Measurements from ENCODE around the gene KPNA4.

KPNA4 gene

DNA sequence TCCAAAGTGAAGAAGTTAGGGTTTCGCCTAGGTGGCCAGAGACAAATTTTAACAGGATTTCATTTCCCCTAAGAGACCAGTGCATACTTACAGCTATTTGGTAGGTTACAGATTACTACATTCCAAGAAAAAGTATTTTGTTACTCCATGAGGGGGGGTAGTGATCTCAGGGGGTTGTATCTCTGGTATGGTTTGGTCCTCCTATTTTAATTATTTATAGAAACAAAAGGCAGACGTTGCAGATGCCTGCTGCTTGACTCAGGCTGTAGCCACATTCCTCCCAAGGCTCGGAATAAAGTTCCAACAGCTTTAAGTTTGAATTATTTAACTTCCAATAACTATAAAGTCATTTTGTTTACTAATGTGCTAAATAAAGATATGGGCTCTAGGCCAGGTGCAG lies 114.5 kb downstream of the KPNA4 start:
- no peak for DNase-seq (ENCODE audit: low read depth)

DNA sequence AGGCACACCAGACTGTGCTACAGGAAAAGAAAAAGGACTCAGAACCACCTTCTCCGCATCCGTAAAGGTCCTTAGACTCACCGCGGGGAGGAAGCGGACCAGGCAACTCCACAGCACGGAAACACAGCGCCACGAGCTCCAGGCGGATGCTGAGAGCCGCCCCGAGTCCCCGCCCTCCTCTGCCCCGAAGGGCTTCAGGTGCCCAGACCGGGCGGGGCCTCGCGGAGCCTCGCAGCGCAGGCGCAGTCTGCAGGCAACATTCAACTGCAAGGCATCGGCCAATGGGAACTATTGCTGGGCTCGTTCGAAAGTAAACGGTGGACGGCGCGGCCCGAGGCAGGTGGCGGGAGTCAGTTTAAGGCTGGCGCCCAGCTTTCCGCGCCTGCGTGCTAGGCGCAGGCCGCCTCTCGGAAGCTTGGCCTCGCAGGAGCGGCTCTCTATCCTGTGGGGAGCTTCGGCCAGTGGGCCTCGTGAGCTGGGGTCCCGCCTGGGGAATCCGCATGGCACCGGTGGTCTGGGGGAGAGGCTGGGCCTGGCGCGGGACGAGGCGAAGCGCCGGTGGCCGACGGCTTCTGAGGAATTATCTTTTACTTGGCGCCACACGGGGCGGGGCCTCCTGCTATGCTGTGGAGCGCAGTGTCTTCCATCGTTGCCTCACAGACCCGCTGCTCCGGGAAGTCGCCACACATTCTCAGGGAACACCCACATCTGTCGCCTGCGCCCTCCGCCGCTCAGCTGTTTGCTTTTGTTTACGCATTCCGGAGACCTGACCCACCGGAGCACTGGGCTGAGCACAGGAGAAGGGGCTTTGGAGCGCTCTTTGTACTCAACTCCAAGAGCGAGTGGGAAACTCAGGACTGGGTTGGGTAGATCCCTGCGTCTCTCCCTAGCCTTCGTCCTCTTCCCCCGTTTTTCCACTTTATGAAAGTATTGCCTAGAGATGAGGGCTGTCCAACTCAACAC lies 115.5 kb downstream of the KPNA4 start, which contains the start of gene TRIM59:
Gene TRIM59, minus strand, starts transcription at position 151 of the 963 bp plus-strand sequence. CDS start 10,603 bp downstream, outside the sequence.
- DNase-seq (ENCODE audit: low read depth): peak; percentile 94

DNA sequence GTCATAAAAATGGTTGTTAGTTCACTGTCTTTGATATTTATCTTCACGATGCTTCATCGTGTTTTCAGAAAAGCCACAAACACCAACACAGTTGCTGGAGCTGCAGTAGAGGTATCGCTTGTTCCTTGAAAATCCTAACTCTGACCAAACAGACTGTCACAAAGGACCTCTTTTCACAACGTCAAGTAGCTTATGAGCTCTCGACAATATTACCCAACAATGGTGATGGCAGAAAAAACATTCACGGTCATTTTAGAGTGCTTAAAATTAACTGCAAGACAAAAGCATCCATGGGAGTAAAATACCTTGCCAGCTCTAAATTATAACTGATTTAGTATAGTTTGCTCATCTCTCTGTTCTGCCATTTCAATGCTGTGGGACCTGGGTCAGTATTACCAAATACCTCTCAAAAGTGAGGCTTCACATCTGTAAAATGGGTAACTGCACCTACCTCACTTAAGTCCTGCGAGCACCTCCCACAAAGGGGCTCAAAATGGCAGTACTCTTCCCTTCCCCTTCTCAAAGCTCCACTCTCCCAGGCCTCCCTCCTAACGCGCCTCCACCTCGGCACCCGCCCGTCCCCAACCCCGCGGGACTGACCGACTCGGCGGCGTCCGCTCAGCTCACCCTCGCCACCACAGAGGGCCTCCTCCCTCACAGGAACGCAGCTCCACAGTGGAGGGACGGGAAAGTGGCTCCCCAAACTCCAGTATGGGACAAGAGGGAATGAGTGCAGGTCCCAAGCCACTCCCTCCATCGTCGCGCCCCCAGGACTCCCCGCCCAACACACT lies 116.3 kb downstream of the KPNA4 start:
- peak; percentile 15 for DNase-seq (ENCODE audit: low read depth)

DNA sequence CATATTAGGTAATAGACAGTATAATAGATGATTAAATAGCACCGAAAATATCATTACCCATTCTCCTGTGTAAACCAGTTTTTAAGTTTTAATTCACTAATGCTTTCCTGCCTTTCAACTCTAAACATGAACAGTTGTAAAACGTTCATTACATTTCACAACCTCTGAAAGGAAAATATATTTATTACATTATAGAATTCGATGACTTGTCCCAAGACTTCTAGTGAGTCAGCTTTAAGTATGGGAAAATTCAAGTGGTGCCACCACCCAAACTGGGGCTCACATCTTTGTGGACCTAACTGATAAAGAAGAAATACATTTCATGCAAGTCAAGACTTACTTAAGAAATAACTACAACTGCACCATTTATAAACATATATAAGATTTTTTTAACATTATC lies 117.8 kb downstream of the KPNA4 start:
- no peak for DNase-seq (ENCODE audit: low read depth)

DNA sequence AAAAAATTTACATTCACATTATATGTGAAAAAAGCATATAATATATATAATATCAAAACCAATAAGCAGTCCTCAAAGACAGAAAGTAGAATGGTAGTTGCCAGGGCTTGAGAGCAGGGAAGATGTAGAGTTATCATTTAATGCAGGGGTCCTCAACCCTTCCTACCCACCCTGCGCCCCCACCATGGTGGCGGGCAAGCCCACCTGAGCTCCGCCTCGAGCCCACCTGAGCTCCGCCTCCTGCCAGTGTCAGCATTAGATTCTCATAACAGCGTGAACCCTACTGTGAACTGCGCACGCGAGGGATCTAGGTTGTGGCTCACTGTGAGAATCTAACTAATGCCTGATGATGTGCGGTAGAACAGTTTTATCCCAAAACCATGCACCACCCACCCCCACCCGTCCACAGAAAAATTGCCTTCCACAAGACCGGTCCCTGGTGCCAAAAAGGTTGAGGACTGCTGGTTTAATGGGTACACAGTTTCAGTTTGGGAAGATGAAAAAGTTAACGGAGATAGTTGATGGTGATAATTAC lies 118.8 kb downstream of the KPNA4 start:
- no peak for DNase-seq (ENCODE audit: low read depth)

DNA sequence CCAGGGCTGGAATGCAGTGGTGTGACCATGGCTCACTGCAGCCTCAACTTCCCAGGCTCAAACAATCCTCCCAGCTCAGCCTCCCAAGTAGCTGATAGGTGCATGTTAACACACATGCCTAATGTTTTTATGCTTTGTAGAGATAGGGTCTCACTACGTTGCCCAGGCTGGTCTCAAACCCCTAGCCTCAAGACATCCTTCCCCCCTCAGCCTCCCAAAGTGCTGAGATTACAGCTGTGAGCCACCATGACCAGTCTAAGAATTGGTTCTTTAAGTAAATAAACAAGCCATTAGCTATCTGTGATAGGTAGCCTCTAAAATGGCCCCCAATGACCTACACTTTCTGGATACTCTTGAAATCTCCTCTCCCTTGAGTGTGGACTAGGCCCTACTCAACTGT lies 119.5 kb downstream of the KPNA4 start:
- no peak for DNase-seq (ENCODE audit: low read depth)
